Endometrial microvascular endothelial cells (primary cell): ENCODE data around the gene GPR65. TPM values are rescaled to one million over a fixed set of nuclear protein-coding genes. Genes with fewer than 3 reads are reported as not detected.

Source experiments
- in situ Hi-C: cut with HindIII; loops from 2 replicates; pipeline ENCODE4 v1.10.0; 2017; ENCODE audit warnings: low sequenced_read_pairs, low pct_unique_long_range_greater_than_20kb; ENCODE audit errors: inconsistent ontology term
- total RNA-seq: library from RNA; depleted of rRNA; stranded (reverse); fragments of >200 nt; gene quantifications from one replicate; pipeline ENCODE4 v1.2.3, GENCODE V29; 2015; ENCODE audit errors: inconsistent ontology term

GPR65 gene, protein sequence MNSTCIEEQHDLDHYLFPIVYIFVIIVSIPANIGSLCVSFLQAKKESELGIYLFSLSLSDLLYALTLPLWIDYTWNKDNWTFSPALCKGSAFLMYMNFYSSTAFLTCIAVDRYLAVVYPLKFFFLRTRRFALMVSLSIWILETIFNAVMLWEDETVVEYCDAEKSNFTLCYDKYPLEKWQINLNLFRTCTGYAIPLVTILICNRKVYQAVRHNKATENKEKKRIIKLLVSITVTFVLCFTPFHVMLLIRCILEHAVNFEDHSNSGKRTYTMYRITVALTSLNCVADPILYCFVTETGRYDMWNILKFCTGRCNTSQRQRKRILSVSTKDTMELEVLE
- not detected for total RNA-seq

DNA sequence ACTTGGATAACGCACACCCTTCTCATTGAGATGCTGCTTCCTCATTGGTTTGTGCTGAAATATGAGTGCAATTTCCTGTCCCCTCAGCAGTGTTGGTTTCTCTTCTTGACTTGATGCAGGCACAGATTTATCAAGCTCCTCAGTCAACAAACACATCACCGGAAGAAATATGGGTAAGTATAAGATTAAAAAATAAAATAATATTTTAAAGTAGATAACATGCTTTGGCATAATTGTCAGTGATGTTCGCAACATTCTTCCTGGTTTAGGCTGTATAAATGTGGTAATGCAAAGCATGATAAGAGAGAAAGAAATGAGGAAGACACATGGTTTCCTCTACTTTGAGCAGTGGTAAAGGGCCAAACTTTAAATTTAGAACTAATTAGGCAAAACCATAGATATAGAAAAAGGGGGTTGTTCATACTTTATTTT lies at the start of gene GPR65:
Gene GPR65 (plus strand): TSS at position 86 of the 432 bp plus-strand sequence. CDS start 5,713 bp downstream, outside the sequence.
- in situ Hi-C loops, result no loop called here

DNA sequence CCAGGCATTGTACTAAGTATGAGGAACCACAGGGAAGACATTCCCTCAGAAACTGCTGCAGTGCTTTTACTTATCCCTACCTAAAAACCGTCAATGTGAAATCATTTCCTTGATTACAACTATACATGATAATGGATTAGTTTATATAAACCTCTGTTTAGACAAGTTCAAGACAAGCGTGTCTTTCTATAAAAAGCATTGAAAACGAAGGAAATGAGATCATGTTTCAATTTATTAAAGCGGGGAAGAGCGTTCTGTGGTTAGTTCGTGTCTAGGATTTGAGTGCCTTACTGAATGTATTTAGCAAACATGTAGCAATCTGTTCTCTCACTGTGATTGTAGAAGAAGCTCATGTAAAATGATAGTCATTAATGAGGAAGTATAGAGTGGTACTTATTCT lies 49.4 kb upstream of the GPR65 start:
- in situ Hi-C loops, result no loop called here

DNA sequence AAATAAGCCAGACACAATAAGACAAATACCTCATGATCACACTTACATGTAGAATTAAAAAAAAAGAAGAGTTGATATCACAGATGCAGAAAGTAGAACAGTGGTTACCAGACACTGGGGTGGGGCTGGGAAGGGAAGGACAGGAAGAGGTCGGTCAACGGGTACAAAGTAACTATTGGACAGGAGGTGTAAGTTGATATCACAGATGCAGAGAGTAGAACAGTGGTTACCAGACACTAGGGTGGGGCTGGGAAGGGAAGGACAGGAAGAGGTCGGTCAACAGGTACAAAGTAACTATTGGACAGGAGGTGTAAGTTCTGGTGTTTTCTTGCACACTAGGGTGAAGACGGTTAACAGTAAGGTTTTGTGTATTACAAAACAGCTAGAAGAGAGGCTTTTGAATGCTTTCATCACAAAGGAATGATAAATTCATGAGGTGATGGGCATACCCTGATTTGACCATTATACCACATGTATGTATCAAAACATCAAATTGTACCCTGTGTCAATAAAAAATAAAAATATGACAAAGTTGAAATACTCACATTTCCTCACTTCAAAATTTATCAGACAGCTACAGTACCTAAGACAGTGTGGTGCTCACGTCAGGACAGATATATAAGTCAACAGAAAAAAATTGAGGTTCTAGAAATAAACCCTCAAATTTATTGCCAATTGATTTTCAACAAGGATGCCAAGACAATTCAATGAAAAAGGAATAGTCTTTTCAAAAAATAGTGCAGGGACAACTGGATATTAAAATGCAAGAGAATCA lies 44.7 kb upstream of the GPR65 start:
- in situ Hi-C loops, result no loop called here

DNA sequence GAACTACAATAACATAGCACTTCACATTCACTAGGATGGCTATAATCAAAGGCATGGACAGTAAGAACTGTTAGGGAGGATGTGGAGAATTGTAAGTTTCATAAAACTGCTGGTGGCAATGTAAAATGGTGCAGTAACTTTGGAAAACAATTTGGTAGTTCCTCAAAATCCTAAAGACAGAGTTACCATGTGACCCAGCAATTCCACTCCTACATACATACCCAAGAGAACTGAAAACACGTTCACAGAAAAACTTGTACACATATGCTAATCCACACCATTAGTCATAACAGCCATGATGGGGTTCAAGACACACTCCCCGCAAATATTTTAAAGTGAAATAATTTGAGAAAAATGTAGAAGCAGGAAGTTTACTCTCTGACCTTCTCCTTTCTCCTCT lies 43.7 kb upstream of the GPR65 start:
- in situ Hi-C loops, result no loop called here

DNA sequence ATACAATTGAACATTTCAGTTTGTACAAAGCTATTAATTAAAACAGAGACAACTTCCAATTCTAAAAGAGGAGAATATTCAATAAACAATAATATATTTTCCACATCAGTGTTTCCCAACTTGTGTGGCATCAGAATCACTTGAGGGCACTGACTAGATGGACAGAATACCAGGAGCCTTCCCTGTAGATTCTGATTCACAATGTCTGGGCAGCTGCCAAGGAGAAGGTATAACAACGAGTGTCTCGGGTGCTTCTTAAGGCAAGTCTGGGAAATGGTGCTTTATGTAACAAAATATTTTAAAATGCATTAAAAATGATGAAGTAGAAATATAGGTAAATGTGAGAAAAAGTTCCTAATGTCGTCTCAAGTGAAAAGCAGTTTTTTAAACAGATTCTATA lies 38.1 kb upstream of the GPR65 start:
- in situ Hi-C loops, result no loop called here

DNA sequence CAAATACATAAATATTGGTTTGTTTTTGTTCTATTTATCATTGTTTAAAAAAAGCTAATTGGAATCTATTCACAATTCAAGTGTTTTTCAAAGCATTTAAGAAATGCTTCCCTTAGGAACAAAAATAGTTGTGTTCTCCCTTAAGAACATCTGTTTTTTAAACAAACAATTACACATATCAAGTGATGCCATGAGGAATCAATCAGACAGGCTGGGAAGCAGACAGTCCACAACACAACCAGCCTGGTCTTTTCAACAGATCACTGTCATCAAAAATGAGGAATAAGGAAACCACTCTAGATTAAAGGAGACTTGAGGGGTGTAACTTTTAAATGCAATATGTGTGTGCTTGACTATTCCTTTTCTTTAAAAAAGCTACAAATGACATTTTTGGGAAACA lies 37.4 kb upstream of the GPR65 start:
- in situ Hi-C loops, result no loop called here

DNA sequence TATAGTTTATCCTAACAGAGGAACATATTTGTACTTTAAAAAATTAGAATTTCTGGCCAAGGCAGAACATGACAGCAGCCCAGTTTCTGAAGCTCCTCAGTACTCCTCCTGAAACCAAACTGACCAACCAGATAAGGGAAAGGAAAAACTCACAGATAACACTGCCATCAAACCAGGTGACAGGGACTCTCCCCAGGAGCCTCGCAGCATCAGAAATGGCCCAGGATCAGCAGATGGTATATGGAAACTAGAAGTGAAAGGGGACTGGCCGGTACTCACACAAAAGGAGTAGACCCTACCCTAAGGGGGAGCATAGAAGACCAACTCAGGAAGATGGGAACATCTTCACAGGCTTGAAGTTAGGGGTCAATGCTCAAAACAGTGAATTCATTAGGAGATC lies 33.9 kb upstream of the GPR65 start:
- in situ Hi-C loops, result no loop called here

DNA sequence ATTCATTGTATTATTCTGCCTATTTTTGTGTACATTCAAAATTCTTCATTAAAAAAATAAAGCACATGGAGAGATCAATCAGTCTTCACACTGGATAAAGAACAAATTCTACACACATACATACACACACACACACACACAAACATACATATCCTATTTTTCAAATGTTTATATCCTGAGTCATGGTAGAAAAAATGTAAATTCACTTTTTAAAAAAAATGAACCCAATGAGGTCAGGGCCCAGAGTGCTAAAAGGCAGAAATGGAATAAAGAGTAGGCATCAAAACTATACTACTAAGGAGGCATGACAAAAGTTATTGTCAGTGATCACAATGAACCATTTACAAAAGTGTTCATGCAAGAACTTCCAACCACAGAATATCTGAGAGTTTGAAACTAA lies 29.3 kb upstream of the GPR65 start:
- in situ Hi-C loops, result no loop called here

DNA sequence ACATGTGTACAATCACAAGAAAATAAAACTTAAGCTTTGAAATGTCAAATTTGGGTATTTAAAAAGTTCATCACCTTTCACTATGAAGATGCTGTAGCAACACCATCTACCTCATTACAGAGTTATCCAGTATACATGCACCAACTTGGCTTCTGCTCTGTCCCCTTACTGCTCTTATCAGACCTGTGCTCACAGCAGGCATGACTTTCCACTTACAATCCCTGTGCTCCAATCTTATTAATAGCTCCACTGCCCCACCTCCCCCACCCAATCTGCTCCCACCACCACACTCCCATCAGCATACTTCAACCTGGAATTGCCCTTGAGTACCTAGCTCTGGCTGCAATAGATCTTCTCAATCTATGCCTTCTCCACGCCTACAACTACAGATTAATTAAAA lies 25.2 kb upstream of the GPR65 start:
- in situ Hi-C loops, result no loop called here

DNA sequence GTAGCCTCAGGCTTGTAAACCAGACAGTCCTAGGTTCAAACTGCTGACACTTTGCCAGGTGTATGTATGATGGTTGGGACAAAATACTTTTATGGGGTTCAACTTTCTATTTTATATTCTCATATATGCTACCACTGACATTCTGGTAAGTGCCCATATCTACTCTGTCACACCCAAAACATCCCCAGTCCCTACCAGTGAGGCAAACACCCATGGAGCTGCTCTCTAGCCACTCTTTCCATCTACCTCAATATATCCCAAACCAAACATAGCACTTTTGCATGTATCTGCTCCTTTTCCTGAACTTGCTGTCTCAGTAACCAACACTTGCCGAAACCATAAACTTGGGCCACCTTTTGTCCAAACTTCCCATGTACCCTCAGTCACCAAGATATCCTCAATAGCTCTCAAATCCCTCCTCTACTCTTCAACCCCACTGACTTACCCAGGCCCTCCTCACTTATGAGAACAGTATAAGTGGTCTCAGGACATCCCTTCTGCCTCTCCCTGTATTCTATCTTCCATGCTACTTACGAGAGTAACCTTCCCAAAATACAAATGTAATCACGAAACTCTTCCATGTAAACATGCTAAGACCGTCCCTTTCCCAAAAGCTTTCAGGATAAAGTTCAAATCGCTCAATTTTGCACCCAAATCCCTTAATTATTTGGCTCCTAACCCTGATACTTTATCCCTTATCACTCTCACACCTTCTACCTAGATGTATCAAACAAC lies 15.5 kb upstream of the GPR65 start:
- in situ Hi-C loops, result no loop called here

DNA sequence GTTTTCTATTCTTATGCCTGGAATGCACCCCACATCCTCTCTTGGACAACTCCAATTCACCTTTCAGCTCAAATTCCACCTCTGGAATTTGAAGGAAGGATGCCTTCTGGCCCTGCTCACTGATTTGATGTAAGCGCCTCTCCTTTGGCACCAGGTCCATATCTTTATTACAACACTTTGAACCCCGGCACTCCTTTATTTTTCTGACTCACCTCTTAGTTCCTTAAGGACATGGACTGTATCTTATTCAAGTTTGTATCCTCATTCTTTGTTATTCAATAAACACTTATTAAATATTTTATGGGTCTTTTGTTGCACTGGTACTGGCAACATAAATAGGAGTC lies 15.0 kb upstream of the GPR65 start:
- in situ Hi-C loops, result no loop called here

DNA sequence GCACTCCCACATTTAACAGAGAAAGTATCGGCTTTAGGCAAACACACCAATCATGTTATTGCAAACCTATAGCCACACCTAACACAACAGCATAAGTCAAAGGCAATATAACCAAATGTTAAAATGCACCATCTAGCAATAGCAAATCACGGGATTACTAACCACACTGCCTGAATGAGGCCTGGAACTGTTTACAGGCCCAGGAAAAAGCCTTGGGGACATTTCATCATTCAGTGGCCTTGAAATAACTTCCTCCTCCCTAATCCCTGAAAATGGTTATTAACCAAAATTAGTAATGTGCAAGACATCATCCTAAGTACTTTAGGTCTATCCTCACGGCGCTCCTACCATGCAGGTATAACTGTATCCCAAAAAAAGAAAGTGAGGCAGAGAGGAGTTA lies 14.3 kb upstream of the GPR65 start:
- in situ Hi-C loops, result no loop called here

DNA sequence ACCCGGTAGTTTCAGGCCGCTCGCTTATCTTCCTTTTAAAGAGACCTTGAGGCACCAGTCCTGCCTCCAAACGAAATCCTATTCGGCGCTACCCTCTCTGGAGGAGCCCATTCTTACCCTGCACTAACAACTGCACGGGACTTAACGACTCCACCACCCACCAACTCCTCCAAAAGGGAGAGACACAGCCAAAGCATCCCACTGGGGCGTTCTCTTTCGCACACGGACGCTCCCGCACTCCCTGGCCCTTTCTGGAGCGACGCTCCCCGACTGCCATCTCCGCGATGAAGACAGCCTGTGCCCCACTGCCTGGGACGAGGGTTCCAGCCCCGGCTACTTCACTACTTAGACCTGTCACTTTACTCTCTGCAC lies 12.6 kb upstream of the GPR65 start:
- in situ Hi-C loops, result no loop called here

DNA sequence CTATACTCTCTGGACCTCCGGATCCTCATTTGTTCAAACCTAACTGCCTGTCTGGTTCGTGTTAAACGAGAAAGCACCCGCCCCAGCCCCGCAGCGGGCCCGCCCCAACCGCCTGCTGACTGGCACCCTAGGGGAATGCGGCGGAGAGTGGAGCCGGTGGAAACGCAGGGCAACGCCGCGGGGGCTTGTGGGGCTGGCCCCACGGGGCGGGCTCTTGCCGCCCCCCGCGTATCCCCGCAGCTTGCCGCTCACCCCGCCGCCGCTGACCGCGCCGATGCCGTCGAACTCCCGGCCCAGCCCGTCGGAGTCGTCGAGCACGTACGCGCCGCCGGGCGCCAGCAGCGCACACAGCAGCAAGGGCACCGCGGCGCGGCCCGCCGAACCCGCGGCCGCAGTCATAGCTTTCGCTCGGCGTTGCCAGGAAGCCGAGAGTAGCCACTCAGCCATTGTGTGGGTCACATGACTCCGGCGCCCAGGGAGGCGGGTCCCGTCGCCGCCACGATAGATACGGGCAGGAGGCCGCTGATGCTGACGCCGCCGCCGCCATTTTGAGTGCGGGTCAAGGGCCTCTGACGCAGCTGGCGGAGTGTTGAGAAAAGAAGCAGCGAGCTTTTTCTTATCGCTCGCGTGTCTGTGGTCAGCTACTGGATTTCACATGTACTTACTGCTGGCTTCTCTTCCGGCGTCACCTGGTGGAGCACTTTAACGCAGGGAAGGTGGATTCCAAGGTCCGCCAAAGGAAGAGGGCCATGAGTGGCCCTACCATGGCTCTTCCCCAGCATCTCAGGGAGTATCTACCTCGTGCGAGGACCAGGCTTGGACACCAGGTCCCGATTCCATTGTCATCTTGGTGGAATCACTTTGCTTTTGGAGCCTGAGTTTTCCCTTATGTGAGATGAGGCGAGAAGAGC lies 12.0 kb upstream of the GPR65 start, which contains the start of gene GALC:
Gene GALC (minus strand): TSS at position 465 of the 911 bp plus-strand sequence. CDS start 18 bp downstream, at position 447.
- in situ Hi-C loops, result no loop called here

DNA sequence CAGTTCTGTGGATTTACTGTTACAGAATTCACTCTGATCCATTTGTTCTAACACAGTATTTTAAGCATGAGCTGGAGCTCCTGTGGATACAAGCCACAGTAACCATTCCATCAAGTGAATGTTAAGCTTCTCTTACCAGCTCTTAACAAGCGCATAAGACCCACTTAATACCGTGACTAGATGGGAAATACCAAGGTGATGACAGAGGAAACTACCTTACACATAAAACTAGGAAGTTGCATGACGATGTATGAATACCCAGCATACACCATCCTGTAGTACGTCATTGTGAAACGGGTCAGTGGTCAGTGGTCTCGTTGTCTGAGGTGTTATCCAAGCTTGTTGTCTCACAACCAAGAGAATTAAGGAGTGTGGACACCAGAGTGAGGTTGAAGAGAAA lies 10.0 kb upstream of the GPR65 start:
- in situ Hi-C loops, result no loop called here

DNA sequence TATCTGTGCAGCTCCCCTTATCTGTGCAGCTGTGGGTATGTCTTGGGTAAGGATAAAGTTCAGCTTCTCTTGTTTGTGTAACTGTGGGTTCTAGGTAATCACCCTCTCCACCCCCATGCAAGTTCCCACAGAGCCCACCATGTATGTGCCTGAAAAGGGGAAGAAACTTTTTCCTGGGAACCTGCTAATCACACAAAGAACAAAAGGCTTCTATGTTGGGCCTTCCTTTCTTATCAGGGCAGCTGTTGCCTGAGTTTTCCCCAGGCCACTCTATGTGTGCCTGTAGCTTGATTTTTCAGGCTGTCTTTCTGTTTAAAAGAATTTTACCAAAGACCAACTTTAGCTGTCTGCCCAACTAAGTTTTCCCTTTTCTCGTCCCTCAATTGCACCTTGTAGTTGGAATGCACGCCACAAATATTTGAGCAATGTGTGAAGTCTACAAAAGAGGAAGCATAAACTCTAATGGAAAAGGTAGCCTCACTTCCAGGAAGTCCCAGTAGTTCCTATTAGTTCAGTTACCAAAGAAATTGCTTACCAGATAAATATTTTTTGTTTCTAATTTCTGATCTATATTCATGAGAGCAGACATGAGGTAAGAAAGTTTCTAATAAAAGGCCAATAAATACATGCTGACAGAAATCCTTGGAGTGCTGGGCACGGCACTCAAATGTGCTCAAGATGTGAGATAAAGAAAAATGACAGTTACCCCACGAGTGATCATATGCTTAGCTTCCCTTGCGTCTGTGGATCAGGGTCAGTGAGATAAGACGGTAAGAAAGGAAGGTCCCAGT lies 9.2 kb upstream of the GPR65 start:
- in situ Hi-C loops, result no loop called here

DNA sequence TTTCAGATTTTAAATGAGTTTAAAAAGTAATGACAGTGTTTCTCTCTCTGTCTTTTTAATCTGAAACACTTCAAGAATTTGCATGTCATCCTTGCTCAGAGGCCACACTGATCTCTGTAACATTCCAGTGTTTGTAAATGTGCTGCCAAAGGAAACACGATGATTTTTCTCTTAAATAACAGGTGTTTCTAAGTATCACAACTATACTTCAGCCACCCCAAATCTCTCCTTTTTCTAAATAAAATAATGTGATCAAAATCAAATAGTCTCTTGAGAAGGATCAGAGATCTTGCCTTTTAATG lies 8.7 kb upstream of the GPR65 start:
- in situ Hi-C loops, result no loop called here

DNA sequence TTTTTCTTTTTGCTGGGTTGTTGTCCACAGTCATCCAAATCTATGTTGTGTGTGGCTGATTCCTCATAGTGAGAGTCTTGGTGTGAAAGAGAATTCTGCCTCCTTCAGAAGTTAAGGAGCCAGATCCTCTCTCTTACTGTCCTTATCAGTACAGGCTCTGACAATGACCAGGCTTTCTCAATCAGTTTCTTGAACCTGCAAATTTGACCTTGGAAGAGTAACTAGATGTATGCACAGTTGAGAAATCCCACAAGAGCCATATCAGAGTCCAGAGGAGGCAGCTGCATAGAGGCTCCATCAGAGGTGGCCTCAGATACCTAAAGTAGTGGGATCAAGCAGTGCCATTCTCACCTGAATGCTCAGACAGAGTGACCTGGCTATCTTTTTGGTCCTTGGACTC lies 6.5 kb upstream of the GPR65 start:
- in situ Hi-C loops, result no loop called here
